K562 (cell line): ENCODE results near the gene SH3GLB2. TPM values are rescaled to one million over a fixed set of nuclear protein-coding genes. Genes with fewer than 3 reads are reported as not detected.

Experiments used
- ATAC-seq: fragments of 200-7000 bp; cut with Tn5 transposase; 3 replicates; pipeline ENCODE4 v1.9.1; 2020; ENCODE audit warnings: moderate library complexity
- BruUV-seq: library from RNA; stranded (reverse); fragments of 400-500 nt; replicated peaks from 2 replicates; lab custom pipeline; 2021; lab: Mats Ljungman, UMichigan
- CTCF ChIA-PET: fragments of 300-600 bp; formaldehyde crosslinking; extraction: SDS; loops from one replicate; lab custom pipeline; 2021; ENCODE audit warnings: low intra/inter-chr PET ratio; lab: Yijun Ruan, JAX
- POLR2A ChIA-PET: fragments of 300-600, 350-650 bp; sonication (Branson Sonifier 250); formaldehyde crosslinking; extraction: SDS; loops from one replicate; lab custom pipeline; 2021; ENCODE audit warnings: antibody characterized with exemption, inconsistent platforms; lab: Yijun Ruan, JAX
- DNase-seq, 4 experiments: peaks; one replicate each; pipeline versions ENCODE4 v3.0.0 to v3.0.0-alpha.2; 2011 to 2018; ENCODE audit warnings: low spot score in 3 of 4, mixed read lengths in 3 of 4; ENCODE audit errors: extremely low read depth in 1 of 4
- FAIRE-seq: peaks from 2 replicates; lab custom pipeline; 2011; peaks lifted over from hg19 to GRCh38; lab: Jason Lieb, UNC
- H2AFZ ChIP-seq: 2 replicates; pipeline ENCODE4 v1.6.0; 2011; ENCODE audit warnings: low read depth, low read length, control low read depth, inconsistent platforms
- H3K27ac ChIP-seq: fragments of 200-600 bp; 3 replicates; pipeline ENCODE4 v1.8.0; 2011; ENCODE audit warnings: low read depth, mild to moderate bottlenecking, control low read depth, inconsistent platforms, low read length, moderate library complexity, mixed read lengths; ENCODE audit errors: extremely low read depth
- H3K27me3 ChIP-seq, 2 experiments: fragments of 300-600 bp in 1 of 2; 2 replicates in 1 of 2; 3 replicates in 1 of 2; pipeline versions ENCODE4 v1.6.0 to v1.8.0; 2011; ENCODE audit warnings: inconsistent platforms in 2 of 2, low read length in 2 of 2, mild to moderate bottlenecking in 1 of 2, mixed read lengths in 1 of 2, moderate library complexity in 1 of 2; ENCODE audit not compliant: control insufficient read depth in 2 of 2, insufficient read depth in 2 of 2
- H3K36me3 ChIP-seq: fragments of 300-600 bp; 3 replicates; pipeline ENCODE4 v1.8.0; 2011; ENCODE audit warnings: mild to moderate bottlenecking, low read length, inconsistent platforms; ENCODE audit not compliant: control insufficient read depth, insufficient read depth
- H3K4me1 ChIP-seq, 2 experiments: fragments of 200-600 bp in 1 of 2; replicated peaks in 1 of 2; 2 replicates in 1 of 2; 3 replicates in 1 of 2; pipeline versions ENCODE4 v1.5.1 to v1.8.0; 2011; ENCODE audit warnings: inconsistent platforms in 2 of 2, low read length in 2 of 2, mild to moderate bottlenecking in 1 of 2, mixed read lengths in 1 of 2, moderate library complexity in 1 of 2; ENCODE audit not compliant: control insufficient read depth in 2 of 2, insufficient read depth in 2 of 2
- H3K4me2 ChIP-seq: 2 replicates; pipeline ENCODE4 v1.6.1; 2011; ENCODE audit warnings: low read length, control low read depth, inconsistent platforms, mixed read lengths; ENCODE audit not compliant: insufficient read depth
- H3K4me3 ChIP-seq: fragments of 200-600 bp; sonication (generic), shearing (Covaris generic); 2 replicates; pipeline ENCODE4 v1.5.1; 2016; ENCODE audit warnings: control low read depth, inconsistent platforms
- H3K79me2 ChIP-seq: fragments of 200-600 bp; 3 replicates; pipeline ENCODE4 v1.8.0; 2011; ENCODE audit warnings: low read length, inconsistent platforms; ENCODE audit not compliant: control insufficient read depth, insufficient read depth
- H3K9ac ChIP-seq, 2 experiments: 2 replicates each; pipeline versions ENCODE4 v1.6.0 to v1.6.1; 2011; ENCODE audit warnings: low read depth in 2 of 2, low read length in 2 of 2, control low read depth in 1 of 2, inconsistent platforms in 1 of 2, mild to moderate bottlenecking in 1 of 2, mixed read lengths in 1 of 2; ENCODE audit not compliant: insufficient read depth in 1 of 2
- H3K9me1 ChIP-seq: one replicate; pipeline ENCODE4 v1.6.0; 2011; ENCODE audit warnings: inconsistent platforms, mild to moderate bottlenecking, low read length, moderate library complexity; ENCODE audit not compliant: control insufficient read depth, insufficient read depth
- H3K9me3 ChIP-seq: replicated peaks from 2 replicates; pipeline ENCODE4 v1.5.1; 2011; ENCODE audit warnings: low read depth, low read length, inconsistent platforms; ENCODE audit not compliant: control insufficient read depth, insufficient read depth
- H4K20me1 ChIP-seq: replicated peaks from 2 replicates; pipeline ENCODE4 v1.6.1; 2011; ENCODE audit warnings: low read length, inconsistent platforms, mixed read lengths; ENCODE audit not compliant: control insufficient read depth, insufficient read depth
- CEBPG ChIP-seq, 3 experiments: fragments of 200-800 bp in 1 of 3; sonication (Bioruptor generic) in 1 of 3; sonication (generic) in 1 of 3; formaldehyde crosslinking in 1 of 3; IDR thresholded peaks in 2 of 3; conservative IDR thresholded peaks in 1 of 3; 2 replicates each; pipeline versions ENCODE4 v1.6.1 to v1.8.0; 2016 to 2022; ENCODE audit warnings: missing compliant biosample characterization in 2 of 3, missing genetic modification characterization in 2 of 3, mild to moderate bottlenecking in 1 of 3, missing genetic modification reagents in 1 of 3
- E2F3 ChIP-seq: fragments of 250-450 bp; sonication (Bioruptor Pico); IDR thresholded peaks from 2 replicates; pipeline ENCODE4 v1.4.0; 2020; ENCODE audit warnings: mild to moderate bottlenecking
- MCM3 ChIP-seq: fragments of 450-650 bp; IDR thresholded peaks from 2 replicates; pipeline ENCODE4 v1.6.1; 2016
- MXI1 ChIP-seq: IDR thresholded peaks from 2 replicates; pipeline ENCODE4 v1.6.1; 2011; ENCODE audit warnings: low read depth, mild to moderate bottlenecking, improper control_type of control experiment, low read length
- RBM25 ChIP-seq: fragments of 200-400 bp; formaldehyde crosslinking; IDR thresholded peaks from 2 replicates; pipeline ENCODE4 v1.6.1; 2018; ENCODE audit warnings: low read length, low read depth, moderate library complexity; ENCODE audit not compliant: severe bottlenecking
- TARDBP ChIP-seq: fragments of 450-650 bp; IDR thresholded peaks from 2 replicates; pipeline ENCODE4 v1.6.1; 2016
- ZBTB34 ChIP-seq: fragments of 250-450 bp; sonication (Bioruptor Pico); IDR thresholded peaks from 2 replicates; pipeline ENCODE4 v1.8.0; 2021; ENCODE audit warnings: mild to moderate bottlenecking, moderate library complexity
- ZNF407 ChIP-seq: fragments of 450-650 bp; IDR thresholded peaks from 2 replicates; pipeline ENCODE4 v1.6.1; 2016; ENCODE audit warnings: low read depth
- ZNF507 ChIP-seq: conservative IDR thresholded peaks from 2 replicates; pipeline ENCODE4 v1.6.1; 2017; ENCODE audit warnings: missing genetic modification characterization, missing compliant biosample characterization
- WGBS: fragments of 100-300 bp; shearing (Covaris generic); methylation state at CpG from one replicate; pipeline ENCODE4 v1.1.6; 2016; ENCODE audit warnings: low coverage, mixed read lengths; ENCODE audit not compliant: insufficient coverage; ENCODE audit errors: missing lambda C conversion rate; 5-methylcytosine and 5-hydroxymethylcytosine counted together
- in situ Hi-C: fragments of 300-500 bp; cut with MboI; formaldehyde crosslinking; loops from 4 replicates; pipeline ENCODE4 v1.15.0; 2018; ENCODE audit warnings: inconsistent platforms, mixed read lengths
- intact Hi-C: fragments of 100-400 bp; cut with micrococcal nuclease; formaldehyde crosslinking; loops from 2 replicates; pipeline ENCODE4 v1.14.2; 2022
- polyA plus RNA-seq, 8 experiments: library from polyadenylated mRNA; depleted of rRNA in 4 of 8; stranded (reverse) in 5 of 8; unstranded in 3 of 8; fragments of >200 nt; fragmentation: Nextera tagmentation in 2 of 8; fragmentation: Illumina TruSeq in 1 of 8; extraction: Ambion mirVana in 2 of 8; extraction: Trizol in 1 of 8; gene quantifications; 2 replicates each; pipeline versions ENCODE4 v1.2.1 to v1.2.3, GENCODE V29; 2011 to 2014; ENCODE audit warnings: inconsistent platforms in 1 of 8, missing spikeins in 1 of 8
- total RNA-seq, 7 experiments: library from RNA; depleted of rRNA in 6 of 7; stranded (reverse); fragments of >200 nt in 6 of 7; fragmentation: Illumina TruSeq in 2 of 7; extraction: Trizol in 2 of 7; gene quantifications; 2 replicates each; pipeline versions ENCODE4 v1.2.1 to v1.2.3, GENCODE V29; 2011 to 2021; ENCODE audit warnings: low replicate concordance in 1 of 7

The SH3GLB2 gene
- total and polyA plus RNA-seq, 9 of the 15 experiments (the other 6 are each of a cell fraction or from before 2014, with no cell fraction given), result 0.20 to 118 (median 58.8) TPM

GRCh38 chr9:129012343-129012742, 15.8 kb downstream of the SH3GLB2 start:
- 74% methylated on average over 6 of the region's 7 CpGs for WGBS
- Histone ChIP-seq H3K4me2 (no peak overlapping the region), H2AFZ (no peak overlapping the region), H4K20me1 (0 out of 2 replicates have a peak, but pooled peaks cover 6% of the 10 kb centered on the region)
- POLR2A ChIA-PET, result no interaction called here
- no peak for FAIRE-seq
- TF ChIP-seq CEBPG (CRISPR knock-in tag; IDR thresholded peaks at IDR 0.05), result no peak
- no peak for TF ChIP-seq CEBPG (tag; conservative IDR thresholded peaks at IDR 0.05 in 1 of 2, IDR thresholded peaks at IDR 0.05 in 1 of 2)
- no peak for TF ChIP-seq ZNF407
- no peak for TF ChIP-seq E2F3
- TF ChIP-seq TARDBP, result no peak
- TF ChIP-seq RBM25, result no peak
- no peak for TF ChIP-seq MXI1
- no peak for TF ChIP-seq ZBTB34 (CRISPR knock-in tag)
- TF ChIP-seq MCM3, result no peak
- no peak for TF ChIP-seq ZNF507
- TF ChIP-seq, all 486 proteins: peak for 0
- H3K9me3 ChIP-seq, result no peaks in the 10 kb centered on the region
- ATAC-seq, result no peak
- peaks cover 82% of the 10 kb centered on the region; the same call in 2 of the 3 replicates for H3K36me3 ChIP-seq
- intact Hi-C loops (no loop called here), in situ Hi-C loops (no loop called here)
- H3K9me1 ChIP-seq, result no peaks in the 10 kb centered on the region
- H3K79me2 ChIP-seq, result no peaks in the 10 kb centered on the region
- H3K4me1 ChIP-seq, result peaks cover 0 to 40% of the 10 kb centered on the region in 2 experiments; a peak in 2 of 5 replicates
- no peak overlapping the region for H3K9ac ChIP-seq
- no peak overlapping the region for H3K27ac ChIP-seq
- no TSS peak for BruUV-seq
- H3K27me3 ChIP-seq, result no peaks in the 10 kb centered on the region
- CTCF ChIA-PET, result no interaction called here
- H3K4me3 ChIP-seq, result no peak overlapping the region
- DNase-seq, result no peak
